NCI-H1092 (cell line): ENCODE results near the gene U2SURP.
A peak's percentile ranks its signal among the peaks of the same experiment; 100 is the strongest.

Source experiments
- DNase-seq: peaks from one replicate; lab custom pipeline; 2025; lab: John Stamatoyannopoulos, UW

U2SURP gene

DNA sequence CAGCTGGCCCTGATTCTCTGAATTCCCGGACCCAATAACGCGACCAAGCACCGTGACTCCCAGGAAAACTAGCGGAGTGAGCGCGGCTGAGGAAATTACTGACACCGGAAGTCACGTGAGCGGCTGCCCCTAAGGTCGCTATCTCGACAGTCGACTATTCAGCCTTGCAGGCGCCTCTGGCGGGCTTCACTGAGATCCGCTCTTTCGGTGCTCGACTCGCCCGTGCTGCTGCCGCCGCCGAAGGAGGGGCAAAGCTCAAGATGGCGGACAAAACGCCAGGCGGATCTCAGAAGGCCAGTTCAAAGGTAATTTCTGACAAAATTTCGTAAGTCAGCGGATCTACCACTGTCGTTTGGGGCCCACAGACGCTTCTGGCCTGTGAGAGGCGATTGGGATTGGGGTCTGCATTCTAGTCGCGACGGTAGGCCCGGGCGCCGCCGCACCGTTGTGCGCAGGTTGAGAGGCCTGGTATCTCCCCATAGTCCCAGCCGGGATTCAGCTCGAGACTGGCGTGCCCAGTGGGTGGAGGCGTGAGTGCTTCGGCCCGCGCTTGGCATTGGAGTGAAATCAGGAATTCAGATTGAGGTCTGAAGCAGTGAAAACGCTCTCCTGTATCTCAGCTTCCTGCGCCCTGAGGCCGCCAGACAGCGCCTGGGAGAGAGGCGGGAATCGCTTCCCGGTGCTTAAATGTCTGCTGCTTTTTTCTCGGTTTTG lies at the start of gene U2SURP:
TSS of gene U2SURP (plus strand) at position 202 of the 714 bp plus-strand sequence. CDS start at position 261, 59 bp downstream.
- DNase-seq: peak; percentile 96

DNA sequence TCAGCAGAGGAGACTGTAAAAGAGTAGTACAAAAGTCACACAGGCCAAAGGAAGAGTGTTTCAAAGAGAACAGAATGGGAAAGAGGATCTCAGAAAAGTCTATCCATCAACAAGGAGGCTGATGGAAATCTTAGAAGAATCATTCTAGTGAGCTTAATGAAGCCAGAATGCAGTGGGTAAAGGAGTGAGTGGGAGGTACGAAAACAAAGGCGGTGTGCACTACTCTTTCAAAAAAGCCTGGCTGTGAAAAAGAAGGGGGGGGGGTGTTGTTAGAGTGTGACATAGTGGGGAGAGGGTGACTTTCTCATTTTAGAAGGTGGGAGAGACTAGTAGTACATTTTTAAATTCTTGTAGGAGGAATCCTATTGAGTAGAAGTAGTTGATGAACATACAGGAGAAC lies 49.6 kb upstream of the U2SURP start:
- no peak for DNase-seq

DNA sequence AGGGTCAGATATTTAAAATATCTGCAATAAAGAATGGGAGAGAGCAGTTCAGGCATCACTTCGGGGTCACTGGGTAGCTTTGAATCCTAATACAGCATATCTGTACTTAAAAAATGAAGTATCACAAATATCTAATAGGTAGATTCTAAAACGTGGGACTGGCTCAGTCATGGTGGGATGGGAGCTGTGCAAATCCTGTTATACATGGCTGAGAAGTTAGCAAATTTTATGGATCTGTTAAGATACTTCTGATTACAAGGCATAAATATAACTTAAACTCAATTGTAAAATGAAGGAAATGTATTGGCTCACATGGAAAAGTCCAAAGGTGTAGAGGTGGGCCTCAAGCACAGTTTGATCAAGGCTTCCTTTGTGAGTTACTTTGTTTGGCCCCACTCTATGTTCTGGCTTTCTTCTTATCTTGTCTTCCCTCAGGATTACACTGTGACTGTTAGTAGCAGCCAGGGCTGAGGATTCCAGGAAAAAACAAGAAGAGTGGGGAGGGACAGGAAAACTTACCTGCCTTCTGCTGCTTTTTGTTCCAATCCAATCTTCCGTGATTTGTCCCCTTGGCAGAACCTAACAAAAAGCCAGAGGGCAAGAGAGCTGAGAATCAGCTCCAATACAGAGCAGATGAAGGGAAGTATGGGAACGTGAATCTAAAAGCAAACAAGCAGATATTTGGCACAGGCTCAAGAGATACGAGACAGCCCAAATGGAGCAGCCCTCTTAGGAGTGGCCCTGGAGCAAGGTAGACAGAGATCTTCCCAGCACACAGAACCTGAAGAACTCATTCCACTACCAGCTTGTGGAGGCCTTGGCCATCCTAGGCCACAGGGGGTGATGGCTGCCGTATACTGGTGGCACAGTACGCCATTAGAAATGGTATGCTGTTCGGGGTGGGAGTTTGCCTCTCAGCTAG lies 48.8 kb upstream of the U2SURP start:
- no peak for DNase-seq

DNA sequence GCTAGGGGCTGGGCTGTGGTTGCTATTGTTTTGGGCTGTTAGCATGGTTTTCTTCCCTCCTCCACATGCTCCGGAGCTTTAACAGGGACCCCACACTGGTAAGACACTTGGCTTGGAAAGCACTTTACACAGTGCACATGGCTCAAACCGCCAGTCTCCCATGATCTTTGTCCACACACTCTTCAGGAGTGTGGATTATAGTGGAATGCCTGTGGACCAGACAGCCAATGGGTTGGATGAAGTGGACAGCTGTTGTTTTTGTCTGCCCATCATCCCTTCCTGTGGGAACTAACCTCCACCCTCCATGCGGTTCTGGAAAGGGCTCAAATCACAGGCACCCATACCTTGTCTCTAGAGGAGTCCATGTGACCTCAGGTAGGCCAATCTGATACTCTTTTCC lies 47.9 kb upstream of the U2SURP start:
- no peak for DNase-seq

DNA sequence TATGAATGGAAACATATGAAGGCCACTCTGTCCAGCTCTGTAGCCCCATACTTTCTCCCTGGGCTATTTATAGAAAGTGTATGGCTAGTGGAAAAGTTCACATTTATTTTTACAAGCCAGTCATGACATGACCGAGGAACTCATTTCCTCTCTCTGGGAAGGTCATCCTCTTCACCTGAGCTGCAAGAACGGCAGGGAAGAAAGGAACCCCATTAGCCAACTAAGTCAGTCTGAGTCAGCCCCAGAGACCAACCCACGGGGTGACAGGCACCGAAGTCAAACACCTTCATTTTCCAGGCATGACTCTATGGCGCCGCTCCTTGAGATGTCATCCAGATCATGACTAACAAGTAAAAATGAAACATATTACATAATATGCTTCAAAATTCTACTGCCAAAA lies 42.7 kb upstream of the U2SURP start:
- DNase-seq: no peak

DNA sequence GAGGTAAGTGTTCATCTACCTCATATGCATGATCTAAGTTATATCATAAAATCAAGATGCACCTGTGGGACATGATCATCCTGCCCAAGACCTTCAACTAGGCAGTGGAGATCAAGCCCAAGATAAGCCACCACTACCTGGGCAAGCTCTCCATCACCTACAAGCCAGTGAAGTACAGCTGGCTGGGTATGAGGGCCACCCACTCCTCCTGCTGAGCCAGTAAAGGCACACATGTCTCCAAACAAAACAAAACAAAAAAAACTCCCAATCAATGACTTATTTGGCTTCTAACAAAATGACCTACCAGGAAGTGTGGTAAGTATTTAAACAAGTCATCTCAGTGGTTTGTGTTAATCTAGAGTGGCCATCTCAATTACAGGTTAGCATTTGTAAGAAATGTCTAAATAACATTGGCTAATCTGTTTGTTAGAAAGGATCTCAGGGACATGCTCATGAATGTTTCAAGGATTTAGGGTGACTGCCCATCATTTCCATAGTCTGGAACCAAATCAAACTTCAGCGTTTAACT lies 41.0 kb upstream of the U2SURP start:
- DNase-seq: no peak

DNA sequence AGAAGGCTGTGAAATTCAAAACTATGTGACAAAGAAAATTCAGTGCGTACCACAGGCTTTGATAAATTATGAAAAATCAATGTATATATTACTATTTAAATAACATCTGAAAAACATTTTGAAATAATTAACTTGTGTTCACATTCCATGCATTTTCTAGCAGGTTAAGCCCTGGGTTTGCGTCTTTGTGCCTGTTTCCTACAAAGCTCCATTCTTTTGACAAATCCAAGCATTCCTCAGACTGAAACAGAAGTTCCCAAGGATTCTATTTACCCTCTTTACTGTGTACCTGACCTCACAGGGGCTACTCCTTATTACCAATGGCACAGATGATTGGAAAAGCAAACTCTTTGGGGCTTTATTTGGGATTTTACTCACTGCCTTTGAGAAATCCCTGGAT lies 39.8 kb upstream of the U2SURP start:
- no peak for DNase-seq

DNA sequence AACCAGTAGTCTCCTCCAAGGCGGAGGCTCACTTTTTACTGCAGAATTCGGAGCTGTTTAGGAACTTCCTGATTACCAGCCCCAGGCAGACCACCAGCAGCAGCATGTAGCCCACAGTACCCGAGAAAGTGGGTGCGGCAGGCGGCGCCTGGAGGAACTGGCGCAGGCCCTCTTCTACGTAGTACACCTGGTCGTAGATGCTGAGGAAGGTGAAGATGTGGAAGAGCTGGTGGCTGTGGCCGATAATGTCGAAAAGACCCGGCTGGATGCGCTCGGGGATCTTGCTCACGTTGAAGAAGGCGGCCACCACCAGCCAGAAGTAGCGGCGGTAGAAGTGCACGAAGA lies 39.2 kb upstream of the U2SURP start:
- DNase-seq: no peak

DNA sequence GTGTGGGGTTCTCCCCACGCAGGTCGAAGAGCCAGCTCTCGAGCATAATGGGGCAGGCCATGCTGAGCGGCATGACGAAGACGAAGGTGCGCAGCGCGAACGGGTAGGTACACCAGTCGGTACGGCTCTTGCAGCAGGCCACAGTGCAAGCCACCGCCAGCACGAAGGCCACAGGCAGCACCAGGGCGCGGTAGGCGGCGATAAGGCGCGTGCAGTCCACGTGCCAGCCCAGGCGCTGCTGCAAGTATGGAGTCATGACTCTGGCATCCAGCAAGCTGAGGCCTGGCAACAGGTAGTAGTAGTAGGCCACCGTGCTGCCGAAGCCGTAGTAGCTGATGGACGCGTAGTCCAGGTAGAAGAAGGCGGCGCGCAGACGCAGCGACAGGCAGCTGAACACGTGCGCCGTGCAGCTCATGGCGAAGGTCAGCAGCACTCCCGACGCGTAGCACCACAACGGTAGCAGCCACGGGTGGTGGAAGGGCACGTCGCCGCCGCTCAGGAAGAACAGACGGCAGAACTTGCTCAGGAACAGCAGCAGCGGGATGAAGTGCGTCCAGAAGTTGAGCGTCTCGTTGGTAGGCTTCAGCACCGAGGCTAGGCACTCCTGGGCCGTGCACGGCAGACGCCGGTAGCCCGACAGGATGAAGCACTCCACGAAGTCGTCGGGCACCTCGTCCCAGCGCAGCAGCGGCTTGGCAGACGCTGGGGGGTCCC lies 38.7 kb upstream of the U2SURP start:
- no peak for DNase-seq

DNA sequence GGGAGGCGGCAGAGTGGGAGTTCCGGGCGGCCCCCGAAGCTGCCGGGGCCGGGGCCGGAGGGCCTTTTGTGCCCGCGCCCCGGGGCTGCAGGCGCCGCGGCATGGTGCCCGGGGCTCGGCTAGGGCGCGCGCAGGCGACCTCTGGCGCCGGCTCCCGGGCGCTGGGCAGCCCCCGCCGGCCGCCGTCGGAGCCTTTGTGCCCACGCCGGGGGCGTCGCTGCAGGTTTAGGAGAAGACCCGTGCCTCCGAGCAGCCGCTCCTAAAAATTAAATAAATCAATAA lies 38.2 kb upstream of the U2SURP start:
- no peak for DNase-seq

DNA sequence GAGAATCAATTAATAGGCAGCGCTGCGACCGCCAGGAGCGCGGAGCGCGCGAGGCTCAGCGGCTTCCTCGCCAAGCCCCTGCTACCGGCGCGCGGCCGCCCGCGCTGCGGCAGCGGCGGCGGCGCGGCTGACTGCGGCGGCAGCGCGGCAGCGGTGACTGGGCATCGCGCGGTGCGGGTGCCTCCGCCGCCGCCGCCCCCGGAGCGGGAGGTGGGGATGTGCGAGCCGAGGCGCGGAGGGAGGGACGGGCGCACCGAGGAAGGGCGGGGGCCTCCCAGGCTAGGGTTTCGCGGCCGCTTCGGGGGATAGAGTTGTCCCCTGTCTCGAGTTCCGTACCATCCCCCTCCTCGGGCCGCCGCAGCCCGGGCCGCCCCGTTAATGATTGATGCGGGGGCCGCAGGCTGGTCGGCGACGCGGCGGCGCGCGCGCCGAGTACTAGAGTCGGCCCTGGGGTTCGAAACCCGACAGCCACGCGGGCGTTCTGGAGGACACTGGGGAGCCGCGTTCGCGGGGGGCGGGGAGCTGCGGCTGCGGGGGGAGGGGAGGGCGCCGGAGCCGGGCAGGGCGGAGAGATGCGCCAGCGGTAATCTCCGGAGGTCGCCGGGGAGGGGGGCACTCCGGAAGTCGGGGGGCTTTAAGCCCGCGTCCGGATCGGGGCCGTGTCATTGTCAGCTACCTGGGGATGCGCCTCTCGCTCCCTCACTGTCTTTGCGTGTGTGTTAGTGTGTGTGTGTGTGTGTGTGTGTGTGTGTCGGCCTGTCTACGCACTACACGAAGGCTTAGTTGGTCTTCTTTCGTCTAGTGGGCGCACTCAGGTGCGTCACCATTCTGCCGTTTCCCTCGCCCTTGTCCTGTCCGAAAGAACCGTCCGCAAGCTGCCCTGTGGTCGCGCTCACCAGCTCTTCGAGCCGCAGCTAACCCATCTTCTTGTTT lies 37.6 kb upstream of the U2SURP start, which contains the start of gene PAQR9:
TSS of gene PAQR9 (minus strand) at position 159 of the 933 bp plus-strand sequence. CDS start 338 bp downstream, outside the sequence.
- DNase-seq: no peak

DNA sequence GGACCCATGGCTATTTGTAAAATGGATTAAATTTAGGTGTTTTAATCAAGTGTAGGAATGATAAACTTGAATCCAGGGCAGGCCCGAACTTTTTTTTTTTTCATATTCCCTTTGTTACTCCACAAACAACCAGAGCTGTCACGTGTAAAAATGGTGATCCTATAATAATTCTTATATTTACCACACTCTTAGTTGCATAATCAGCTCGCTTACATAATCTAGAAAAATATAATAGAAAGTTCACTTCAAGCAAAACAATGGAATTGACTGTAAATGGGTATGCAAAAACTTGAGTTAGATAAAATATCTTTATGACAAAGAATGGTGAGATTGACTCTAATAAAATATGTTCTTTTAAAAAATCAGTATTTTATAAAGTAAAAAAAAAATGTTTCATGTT lies 35.8 kb upstream of the U2SURP start:
- DNase-seq: no peak

DNA sequence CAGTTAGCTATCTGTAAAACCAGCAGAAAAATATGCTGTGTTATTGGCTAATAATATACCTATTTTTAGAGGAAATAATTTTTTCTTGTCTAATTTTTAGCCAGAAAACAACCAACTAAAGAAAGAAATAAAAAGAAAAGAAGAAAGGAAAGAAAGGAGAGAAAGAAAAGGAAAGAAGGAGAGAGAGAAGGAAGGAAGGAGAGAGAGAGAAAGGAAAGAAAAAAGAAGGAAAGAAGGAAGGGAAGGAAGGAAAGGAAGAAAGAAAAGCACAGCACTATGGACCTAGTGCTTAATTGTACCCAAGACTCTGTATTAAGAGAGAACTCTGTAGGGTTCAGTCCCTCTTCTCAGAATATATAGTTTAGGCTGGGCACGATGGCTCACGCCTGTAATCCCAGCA lies 34.6 kb upstream of the U2SURP start:
- DNase-seq: no peak

DNA sequence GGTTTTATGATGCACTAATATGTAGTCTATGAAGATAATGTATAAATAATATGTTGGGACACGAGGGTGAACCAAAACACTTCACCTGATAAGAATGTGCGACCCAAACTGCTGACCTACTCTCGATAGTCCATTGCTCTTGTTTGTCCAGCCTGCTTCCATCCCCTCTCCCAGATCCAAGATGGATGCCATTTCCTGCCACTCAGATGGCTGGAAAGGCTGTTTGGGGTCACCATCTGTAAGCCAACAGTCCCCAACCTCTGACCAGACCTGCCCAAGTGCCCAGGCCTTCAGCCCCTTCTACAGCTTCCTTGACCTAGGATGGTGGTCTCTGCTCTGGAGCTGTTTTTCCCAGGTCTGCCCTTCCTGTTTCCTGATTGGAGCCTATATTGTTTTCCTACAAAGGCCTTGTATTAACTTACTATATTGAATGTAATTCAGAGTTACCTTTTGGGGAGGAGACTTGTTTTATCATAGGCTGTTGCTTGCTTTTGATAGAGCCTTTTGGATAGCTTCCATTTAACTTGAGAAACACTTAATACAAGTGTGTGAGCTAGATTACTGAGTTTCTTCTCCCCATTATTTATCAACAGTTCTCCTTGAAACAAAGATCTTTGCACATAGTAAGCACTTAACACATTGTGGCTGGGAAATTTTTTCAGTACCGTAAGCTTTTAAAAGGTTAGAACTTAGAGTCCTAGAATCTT lies 32.9 kb upstream of the U2SURP start:
- no peak for DNase-seq

DNA sequence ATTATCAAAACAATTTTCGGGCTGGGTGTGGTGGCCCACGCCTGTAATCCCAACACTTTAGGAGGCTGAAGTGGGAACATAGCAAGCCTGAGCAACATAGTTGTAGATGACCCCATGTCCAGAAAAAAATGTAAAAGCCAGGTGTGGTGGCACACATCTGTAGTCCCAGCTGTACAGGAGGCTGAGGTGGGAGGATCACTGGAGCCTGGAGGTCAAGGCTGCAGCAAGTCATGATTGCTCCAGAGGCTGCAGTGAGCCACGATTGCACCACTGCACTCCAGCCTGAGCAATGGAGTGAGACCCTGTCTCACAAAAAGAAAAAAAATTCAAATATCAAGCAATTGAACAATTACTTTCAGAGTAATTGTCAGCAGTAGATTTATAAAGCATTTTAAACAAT lies 29.9 kb upstream of the U2SURP start:
- DNase-seq: no peak

DNA sequence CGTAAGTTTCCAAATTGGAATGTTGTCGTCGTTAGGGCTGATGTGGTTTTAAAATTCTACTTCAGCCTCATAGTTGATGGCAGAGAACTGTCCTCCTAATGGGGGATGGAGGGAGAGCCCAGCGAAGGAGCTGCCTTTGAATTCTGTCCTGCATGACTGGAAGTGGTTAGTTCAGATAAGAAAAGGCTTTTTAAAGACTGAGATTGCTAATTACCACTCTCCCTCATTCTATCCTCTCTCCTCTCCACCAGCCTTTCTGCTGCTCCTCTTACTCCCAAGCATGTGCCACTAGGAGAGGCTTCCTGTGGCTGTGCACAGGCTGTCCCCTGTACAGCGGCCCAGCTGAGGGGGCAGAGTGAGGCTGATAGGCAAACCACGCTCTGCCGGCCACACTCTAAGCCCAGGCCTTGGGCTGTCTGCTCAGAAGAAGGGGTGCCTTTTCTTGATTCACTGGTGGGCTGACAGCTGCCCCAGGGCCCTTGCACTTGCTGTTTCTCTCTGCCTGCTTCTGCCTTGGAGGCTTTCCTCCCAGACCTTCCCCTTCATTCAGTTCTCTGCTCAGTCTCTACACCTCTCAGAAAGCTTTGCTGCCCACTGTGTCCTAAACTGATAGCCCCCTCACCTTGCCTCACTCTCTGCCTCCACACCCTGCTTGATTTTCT lies 29.1 kb upstream of the U2SURP start:
- DNase-seq: no peak

DNA sequence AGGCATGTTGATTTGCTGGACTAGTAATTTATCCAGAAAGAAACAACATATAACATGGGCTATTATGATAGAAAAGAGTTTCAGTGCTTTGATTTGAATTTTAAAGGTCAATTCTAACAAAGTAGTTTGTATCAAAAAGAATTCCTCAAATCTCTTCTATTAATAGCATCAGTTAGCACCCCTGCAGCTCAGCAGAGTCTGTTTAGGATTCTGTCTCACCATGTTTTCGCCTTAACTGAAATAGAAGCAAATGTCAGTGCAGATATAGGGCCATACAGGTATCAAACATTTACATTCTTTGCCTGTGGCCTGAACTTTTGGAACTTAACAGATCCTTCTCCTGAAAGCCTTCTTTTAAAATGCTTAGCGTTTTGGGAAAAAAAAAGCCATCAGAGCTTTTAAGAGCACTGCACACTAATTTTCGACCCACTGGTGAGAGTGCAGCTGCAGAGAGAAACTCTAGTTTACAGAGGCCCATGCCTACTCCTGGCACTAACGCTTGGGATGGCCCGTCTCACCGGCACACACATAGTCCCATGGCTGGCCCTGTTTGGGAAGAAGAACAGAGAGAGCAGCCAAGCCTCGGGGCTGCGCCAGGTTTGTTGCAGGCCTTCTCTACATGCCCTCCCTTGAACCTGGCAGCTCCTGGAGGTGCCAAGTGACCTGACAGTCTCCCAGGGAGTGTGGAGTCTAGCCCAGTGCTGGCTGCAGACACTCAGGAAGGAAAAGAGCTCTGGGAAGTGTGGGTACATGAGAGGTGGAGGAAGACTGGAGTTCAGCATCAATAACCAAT lies 28.0 kb upstream of the U2SURP start:
- no peak for DNase-seq

DNA sequence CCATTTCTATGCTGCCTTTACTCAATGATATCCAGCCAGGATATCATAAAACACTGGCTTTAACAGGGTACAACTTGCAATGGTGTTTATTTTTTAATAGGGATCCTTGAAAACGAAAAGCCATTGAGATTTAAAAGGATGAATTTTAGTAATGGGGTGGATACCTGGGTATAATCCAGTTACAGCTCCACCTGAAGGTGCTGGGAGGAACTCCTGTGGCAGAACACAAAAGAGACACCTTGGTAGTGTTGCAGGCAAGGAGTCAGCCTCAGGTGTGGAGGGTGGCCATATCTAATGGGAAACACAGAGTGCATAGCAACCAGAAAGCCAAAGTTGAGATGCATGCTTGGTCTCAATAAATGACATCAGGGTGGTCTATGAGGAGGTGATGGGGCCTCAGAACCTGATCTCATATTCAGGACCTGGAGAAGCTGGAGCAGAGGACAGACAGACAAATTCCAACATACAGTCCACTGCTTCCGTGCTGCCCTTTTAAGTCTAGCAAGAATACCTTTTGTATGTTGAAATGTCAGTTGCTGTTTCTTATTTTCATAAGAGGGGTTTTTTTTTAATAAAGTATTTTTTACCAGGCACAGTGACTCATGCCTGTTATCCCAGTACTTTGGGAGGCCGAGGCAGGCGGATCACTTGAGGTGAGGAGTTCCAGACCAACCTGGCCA lies 25.9 kb upstream of the U2SURP start:
- DNase-seq: no peak
